VCaP (cell line): ENCODE measurements around the gene TECPR2.
"Not testable (repeated sequence)": the region's sequence is repeated elsewhere in the genome, so short reads cannot be mapped to it uniquely, and the experiment has no call there.

ENCODE experiments used
- H3K27ac ChIP-seq: fragments of 450-650 bp; 2 replicates; pipeline ENCODE4 v1.5.1; 2017
- CTCF ChIP-seq: fragments of 450-650 bp; conservative IDR thresholded peaks from 2 replicates; pipeline ENCODE4 v1.5.1; 2017; ENCODE audit warnings: mild to moderate bottlenecking, moderate library complexity

The TECPR2 gene

GRCh38 chr14:102514987-102515733, 152.4 kb downstream of the TECPR2 start:
- H3K27ac ChIP-seq = no peak overlapping the region

GRCh38 chr14:102516531-102517391, 154.0 kb downstream of the TECPR2 start:
- peak overlapping the region; percentile 69; the same call in 1 of the 2 replicates for H3K27ac ChIP-seq
- peak; percentile 95 for TF ChIP-seq CTCF

More at GRCh38 chr14:102514987-102515733, 152.4 kb downstream of the TECPR2 start:
- TF ChIP-seq CTCF = no peak

GRCh38 chr14:102517392-102518062, 154.8 kb downstream of the TECPR2 start:
- H3K27ac ChIP-seq = peak overlapping the region; percentile 69; the same call in 1 of the 2 replicates
- TF ChIP-seq CTCF = no peak

GRCh38 chr14:102518063-102518648, 155.4 kb downstream of the TECPR2 start:
- TF ChIP-seq CTCF = no peak
- no peak overlapping the region for H3K27ac ChIP-seq

GRCh38 chr14:102519709-102520108, 157.0 kb downstream of the TECPR2 start:
- not testable (repeated sequence) for H3K27ac ChIP-seq

- H3K27ac ChIP-seq = no peak overlapping the region
- TF ChIP-seq CTCF = no peak
These were observed 160.4 kb downstream of the TECPR2 start for GRCh38 chr14:102523200-102523568.

- H3K27ac ChIP-seq = peak overlapping the region; percentile 80
These were observed 161.1 kb downstream of the TECPR2 start for GRCh38 chr14:102523569-102524450.

More at GRCh38 chr14:102523569-102524450, 161.1 kb downstream of the TECPR2 start:
- 0 out of 2 replicates have a peak, but pooled peaks have one; percentile 5 for TF ChIP-seq CTCF
